Mucosa of descending colon (tissue), 3 donors: ENCODE measurements around the gene CDKAL1. TPM values are rescaled to one million over a fixed set of nuclear protein-coding genes. Genes with fewer than 3 reads are reported as not detected.
"Not testable (repeated sequence)": the region's sequence is repeated elsewhere in the genome, so short reads cannot be mapped to it uniquely, and the experiment has no call there.

Experiments used
- ATAC-seq: fragments of 200-7000 bp; cut with Tn5 transposase; one replicate; pipeline ENCODE4 v1.9.1; 2020; ENCODE audit warnings: mild to moderate bottlenecking, moderate library complexity
- DNase-seq, 3 donors: peaks; one replicate each; pipeline ENCODE4 v3.0.0-alpha.2; 2020
- H3K36me3 ChIP-seq: fragments of 200-600 bp; one replicate; pipeline ENCODE4 v1.8.0; 2021; ENCODE audit warnings: low read depth, mild to moderate bottlenecking
- H3K4me1 ChIP-seq: fragments of 200-600 bp; one replicate; pipeline ENCODE4 v1.8.0; 2021; ENCODE audit warnings: low read depth, mild to moderate bottlenecking
- H3K4me3 ChIP-seq: fragments of 200-600 bp; one replicate; pipeline ENCODE4 v1.8.0; 2021; ENCODE audit warnings: mild to moderate bottlenecking
- H3K9me3 ChIP-seq: fragments of 200-600 bp; one replicate; pipeline ENCODE4 v1.8.0; 2021; ENCODE audit warnings: mild to moderate bottlenecking
- intact Hi-C, 2 donors: fragments of 100-400 bp; cut with DNase I in 1 of 2; cut with micrococcal nuclease in 1 of 2; formaldehyde crosslinking; loops; one replicate each; pipeline versions ENCODE4 v1.11.0 to v1.11.1; 2022; cut with DNase I, micrococcal nuclease
- total RNA-seq, 3 donors: library from RNA; stranded (reverse); fragmentation: NEBNext Ultra II Directional in 2 of 3; extraction: Animal tissue kit (Norgen Biotek cat#: 25700) in 2 of 3; gene quantifications; one replicate each; pipeline versions ENCODE4 v1.2.1 to v1.2.4, GENCODE V29; 2021 to 2023
- TF ChIP-seq, protein P1 (sequence below): fragments of 200-600 bp; IDR thresholded peaks from one replicate; pipeline ENCODE4 v1.8.0; 2022; ENCODE audit warnings: antibody characterized with exemption, mild to moderate bottlenecking
- donor health status: DM: no; HTN: no; CAD: no; lungs with moderate emphysema.
- donor health status: DM: no; HTN: no; CAD: no.
- donor health status: DM: no; HTN: yes; CAD: no.

The CDKAL1 gene
- total RNA-seq, 3 donors from 2014 or later, result 13.4 to 15.5 (median 15.3) TPM

DNA sequence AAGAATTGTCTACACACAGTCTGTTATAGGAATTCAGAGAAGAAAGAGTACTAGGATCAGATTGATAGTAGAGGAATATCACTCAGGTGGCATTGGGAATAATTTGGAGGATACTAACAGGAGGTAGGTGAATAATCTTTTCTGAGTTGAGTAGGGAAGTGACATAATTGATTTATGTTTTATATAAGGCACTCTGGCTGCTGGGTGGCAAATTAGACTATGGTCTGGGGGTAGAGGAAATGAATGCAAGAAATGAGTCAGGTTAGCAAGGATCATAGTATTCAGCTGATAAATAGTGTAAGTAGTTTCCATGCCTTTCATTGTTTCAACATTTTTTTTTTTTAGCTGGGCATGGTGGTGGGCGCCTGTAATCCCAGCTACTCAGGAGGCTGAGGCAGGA is 113.3 kb downstream of the CDKAL1 start:
- Histone ChIP-seq H3K4me1 (no peaks in the 10 kb centered on the region), H3K36me3 (no peaks in the 10 kb centered on the region), H3K9me3 (no peaks in the 10 kb centered on the region), H3K4me3 (no peak overlapping the region)
- ATAC-seq (no peak), DNase-seq (no peak)
- intact Hi-C loops, result no loop called here
- TF ChIP-seq, protein P1, sequence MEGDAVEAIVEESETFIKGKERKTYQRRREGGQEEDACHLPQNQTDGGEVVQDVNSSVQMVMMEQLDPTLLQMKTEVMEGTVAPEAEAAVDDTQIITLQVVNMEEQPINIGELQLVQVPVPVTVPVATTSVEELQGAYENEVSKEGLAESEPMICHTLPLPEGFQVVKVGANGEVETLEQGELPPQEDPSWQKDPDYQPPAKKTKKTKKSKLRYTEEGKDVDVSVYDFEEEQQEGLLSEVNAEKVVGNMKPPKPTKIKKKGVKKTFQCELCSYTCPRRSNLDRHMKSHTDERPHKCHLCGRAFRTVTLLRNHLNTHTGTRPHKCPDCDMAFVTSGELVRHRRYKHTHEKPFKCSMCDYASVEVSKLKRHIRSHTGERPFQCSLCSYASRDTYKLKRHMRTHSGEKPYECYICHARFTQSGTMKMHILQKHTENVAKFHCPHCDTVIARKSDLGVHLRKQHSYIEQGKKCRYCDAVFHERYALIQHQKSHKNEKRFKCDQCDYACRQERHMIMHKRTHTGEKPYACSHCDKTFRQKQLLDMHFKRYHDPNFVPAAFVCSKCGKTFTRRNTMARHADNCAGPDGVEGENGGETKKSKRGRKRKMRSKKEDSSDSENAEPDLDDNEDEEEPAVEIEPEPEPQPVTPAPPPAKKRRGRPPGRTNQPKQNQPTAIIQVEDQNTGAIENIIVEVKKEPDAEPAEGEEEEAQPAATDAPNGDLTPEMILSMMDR, result no peak

DNA sequence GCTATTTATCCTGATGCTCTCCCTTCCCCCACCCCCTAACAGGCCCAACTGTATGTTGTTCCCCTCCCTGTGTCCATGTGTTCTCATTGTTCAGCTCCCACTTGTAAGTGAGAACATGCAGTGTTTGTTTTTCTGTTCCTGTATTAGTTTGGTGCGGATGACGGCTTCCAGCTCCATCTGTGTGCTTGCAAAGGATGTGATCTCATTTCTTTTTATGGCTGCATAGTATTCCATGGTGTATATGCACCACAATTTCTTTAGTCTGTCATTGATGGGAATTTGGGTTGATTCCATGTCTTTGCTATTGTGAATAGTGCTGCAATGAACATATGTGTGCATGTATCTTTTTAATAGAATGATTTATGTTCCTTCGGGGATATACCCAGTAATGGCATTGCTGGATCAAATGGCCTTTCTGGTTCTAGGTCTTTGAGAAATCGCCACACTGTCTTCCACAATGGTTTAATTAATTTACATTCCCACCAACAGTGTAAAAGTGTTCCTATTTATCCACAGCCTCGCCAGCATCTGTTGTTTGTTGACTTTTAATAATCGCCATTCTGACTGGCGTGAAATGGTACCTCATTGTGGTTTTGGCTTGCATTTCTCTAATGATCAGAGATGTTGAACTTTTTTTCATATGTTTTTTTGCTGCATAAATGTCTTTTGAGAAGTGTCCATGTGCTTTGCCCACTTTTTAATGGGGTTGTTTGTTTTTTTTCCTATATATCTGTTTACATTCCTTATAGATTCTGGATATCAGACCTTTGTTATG is 115.6 kb downstream of the CDKAL1 start:
- H3K4me1 ChIP-seq, H3K9me3 ChIP-seq, H3K36me3 ChIP-seq, DNase-seq, intact Hi-C loops, ATAC-seq, H3K4me3 ChIP-seq: not testable (repeated sequence)

DNA sequence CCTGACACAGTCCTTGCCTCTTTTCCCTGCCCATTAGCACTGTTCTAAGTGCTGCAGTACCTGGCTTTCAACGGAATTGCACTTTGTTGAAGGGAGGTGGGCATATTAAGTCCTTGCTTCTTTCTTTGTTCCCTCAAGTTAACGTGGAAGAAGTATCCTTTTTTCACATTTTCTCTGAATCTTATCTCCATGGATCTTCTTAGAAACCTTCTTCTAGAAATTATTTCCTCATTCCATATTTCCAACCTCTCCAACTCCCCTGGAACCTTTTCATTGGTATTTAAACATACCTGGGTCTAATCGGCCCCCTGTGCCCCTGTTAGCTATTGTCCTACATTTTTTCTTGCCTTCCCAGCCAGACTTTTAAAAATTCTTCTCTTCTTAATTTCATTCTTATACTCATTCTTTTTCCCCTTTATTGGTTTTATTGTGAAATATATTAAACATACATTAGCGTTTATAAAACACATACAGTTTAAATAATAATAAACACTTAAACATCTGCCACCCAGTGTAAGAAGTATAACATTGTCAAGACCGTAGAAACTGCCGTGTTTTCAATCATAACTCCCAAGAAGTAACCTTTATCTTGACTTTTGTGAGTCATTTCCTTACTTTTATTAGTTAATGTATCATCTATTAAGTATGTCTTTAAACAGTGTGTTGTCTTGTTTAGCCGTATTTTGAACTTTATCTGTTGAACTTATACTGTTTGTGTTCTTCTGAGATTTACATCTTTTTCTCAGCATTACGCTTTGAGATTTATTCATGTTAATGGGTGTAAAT is 118.2 kb downstream of the CDKAL1 start:
- ATAC-seq (no peak), DNase-seq (no peak)
- TF ChIP-seq, protein P1, result no peak
- intact Hi-C loops, result no loop called here
- Histone ChIP-seq H3K9me3 (no peaks in the 10 kb centered on the region), H3K36me3 (no peaks in the 10 kb centered on the region), H3K4me1 (no peaks in the 10 kb centered on the region), H3K4me3 (no peak overlapping the region)

DNA sequence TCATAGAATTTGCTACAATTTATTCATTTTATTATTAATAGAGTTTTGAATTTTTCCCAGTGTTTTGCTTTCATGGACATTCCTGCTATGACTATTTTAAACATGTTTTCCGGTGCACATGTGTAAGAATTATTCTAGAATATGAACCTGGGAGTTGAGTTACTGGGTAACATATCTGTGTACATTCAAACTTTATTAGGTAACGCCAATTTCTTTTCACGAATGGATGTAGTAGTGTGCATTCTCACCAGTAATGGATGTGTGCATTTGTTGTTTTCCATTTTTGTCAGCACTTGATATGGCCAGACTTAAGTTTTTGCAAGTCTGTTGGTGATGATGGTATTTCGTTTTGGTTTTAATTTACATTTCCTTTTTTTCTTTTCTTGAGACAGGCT is 118.8 kb downstream of the CDKAL1 start:
- intact Hi-C loops, result no loop called here
- Histone ChIP-seq H3K4me1 (no peaks in the 10 kb centered on the region), H3K36me3 (no peaks in the 10 kb centered on the region), H3K9me3 (no peaks in the 10 kb centered on the region), H3K4me3 (no peak overlapping the region)
- DNase-seq, result no peak
- TF ChIP-seq, protein P1, result no peak
- ATAC-seq, result no peak

DNA sequence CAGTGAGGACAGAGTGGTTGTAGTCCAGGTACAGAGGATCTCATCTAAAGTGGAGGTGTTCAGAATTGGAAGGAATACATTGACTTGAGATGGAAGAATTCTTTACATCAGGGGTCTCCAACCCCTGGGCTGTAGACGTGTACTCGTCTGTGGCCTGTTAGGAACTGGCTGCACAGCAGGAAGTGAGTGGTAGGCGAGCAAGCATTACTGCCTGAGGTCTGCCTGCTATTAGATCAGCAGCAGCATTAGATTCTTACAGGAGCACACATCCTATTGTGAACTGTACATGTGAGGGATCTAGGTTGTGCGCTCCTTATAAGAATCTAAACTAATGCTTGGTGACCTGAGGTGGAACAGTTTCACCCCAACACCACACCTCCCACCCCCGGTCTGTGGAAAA is 121.1 kb downstream of the CDKAL1 start:
- intact Hi-C loops, result no loop called here
- Histone ChIP-seq H3K4me1 (no peaks in the 10 kb centered on the region), H3K4me3 (no peak overlapping the region), H3K9me3 (no peaks in the 10 kb centered on the region), H3K36me3 (no peaks in the 10 kb centered on the region)
- TF ChIP-seq, protein P1, result no peak
- ATAC-seq (no peak), DNase-seq (no peak)

DNA sequence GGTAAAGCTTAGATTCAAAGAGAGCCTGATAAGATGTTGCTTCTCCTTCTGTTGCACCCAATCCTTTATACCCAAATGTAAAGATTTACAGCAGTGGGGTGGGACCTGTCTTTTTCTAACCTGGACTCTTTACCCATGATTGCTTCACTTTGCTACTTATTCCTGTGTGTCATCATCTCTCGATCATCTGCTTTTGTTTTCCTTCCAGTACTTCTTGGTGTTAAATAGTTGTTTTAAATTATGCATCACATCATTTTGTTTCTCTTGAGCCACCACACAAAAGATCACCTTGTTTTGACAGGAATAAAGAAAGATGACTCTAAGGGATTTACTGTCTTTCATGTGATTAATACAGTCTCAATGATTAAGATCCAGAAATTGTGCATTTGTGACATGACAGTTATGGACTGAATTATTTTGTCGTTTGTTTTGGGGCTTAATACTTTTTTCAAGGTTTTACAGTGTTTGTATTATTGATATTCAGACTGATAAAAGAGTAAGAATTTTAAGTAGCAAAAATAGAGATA is 123.1 kb downstream of the CDKAL1 start:
- no peak for DNase-seq
- no peak for ATAC-seq

More for the DNA sequence above, 123.1 kb downstream of the CDKAL1 start:
- TF ChIP-seq, protein P1, result no peak
- no peaks in the 10 kb centered on the region for H3K9me3 ChIP-seq
- intact Hi-C loops, result no loop called here
- H3K4me1 ChIP-seq, result no peaks in the 10 kb centered on the region
- H3K4me3 ChIP-seq, result no peak overlapping the region
- no peaks in the 10 kb centered on the region for H3K36me3 ChIP-seq
